ENCODE results near the gene SMAD4.

GRCh38 chr18:51013259-51013658, 16.8 kb upstream of the SMAD4 start:
- TF ChIP-seq POLR2AphosphoS5 (IDR thresholded peaks at IDR 0.05; ENCODE audit: low read depth, low read length) (no peak), CTCF (IDR thresholded peaks at IDR 0.05) (no peak), REST (IDR thresholded peaks at IDR 0.05; ENCODE audit: insufficient read depth in 1 of 2, low read depth in 2 of 2, low read length in 1 of 2) (no peak)
